GM18951 (cell line): ENCODE measurements around the gene TACR3.
"Not testable (repeated sequence)": the region's sequence is repeated elsewhere in the genome, so short reads cannot be mapped to it uniquely, and the experiment has no call there.

Source experiments
- POLR2A ChIP-seq: IDR thresholded peaks from 4 replicates; pipeline ENCODE4 v1.6.1; 2011; ENCODE audit warnings: mild to moderate bottlenecking; ENCODE audit not compliant: insufficient read length, insufficient read depth; ENCODE audit errors: extremely low read depth
- in situ Hi-C: fragments of 300-500 bp; cut with MboI; formaldehyde crosslinking; loops from one replicate; pipeline ENCODE4 v1.12.0; 2022; ENCODE audit warnings: low sequenced_read_pairs, mixed read lengths, inconsistent platforms; ENCODE audit not compliant: unreplicated experiment

The TACR3 gene

DNA sequence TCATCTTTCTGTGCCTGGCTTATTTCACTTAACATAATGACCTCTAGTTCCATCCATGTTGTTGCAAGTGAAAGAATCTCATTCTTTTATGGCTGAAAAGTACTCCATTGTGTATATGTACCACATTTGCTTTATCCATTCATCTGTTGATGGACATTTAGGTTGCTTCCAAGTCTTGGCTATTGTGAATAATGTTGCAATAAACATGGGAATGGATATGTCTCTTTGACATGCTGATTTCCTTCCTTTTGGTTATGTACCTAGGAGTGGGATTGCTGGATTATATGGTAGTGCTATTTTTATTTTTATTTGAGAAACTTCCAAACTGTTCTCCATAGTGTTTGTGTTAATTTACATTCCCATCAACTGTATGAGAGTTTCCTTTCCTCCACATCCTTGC lies 71.2 kb downstream of the TACR3 start:
- in situ Hi-C loops = no loop called here
- no peak for TF ChIP-seq POLR2A

DNA sequence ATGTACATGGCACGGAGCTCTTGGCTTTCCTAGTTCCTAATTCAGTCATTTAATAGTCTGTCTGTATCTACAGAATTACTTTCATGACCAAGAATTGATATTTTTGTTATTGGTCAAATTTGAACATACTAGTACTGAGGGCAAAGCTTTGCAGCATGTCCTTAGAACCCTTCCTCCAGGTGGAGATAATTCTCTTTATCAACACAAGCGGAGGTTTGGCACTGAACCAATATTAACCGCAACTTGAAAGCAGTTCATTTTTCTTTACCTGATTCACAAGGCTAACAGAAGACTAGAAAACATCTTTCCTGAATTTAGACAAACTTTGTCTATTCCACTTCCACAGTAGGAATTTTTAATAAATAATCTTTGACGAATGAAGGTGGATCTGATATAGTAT lies 73.8 kb downstream of the TACR3 start:
- in situ Hi-C loops = no loop called here
- no peak for TF ChIP-seq POLR2A

GRCh38 chr4:103634236-103634635 lies 85.5 kb downstream of the TACR3 start:
- in situ Hi-C loops = no loop called here
- no peak for TF ChIP-seq POLR2A

GRCh38 chr4:103626296-103626695 lies 93.5 kb downstream of the TACR3 start:
- TF ChIP-seq POLR2A = no peak
- in situ Hi-C loops = no loop called here

GRCh38 chr4:103591841-103592240 lies 127.9 kb downstream of the TACR3 start:
- in situ Hi-C loops = no loop called here
- no peak for TF ChIP-seq POLR2A

DNA sequence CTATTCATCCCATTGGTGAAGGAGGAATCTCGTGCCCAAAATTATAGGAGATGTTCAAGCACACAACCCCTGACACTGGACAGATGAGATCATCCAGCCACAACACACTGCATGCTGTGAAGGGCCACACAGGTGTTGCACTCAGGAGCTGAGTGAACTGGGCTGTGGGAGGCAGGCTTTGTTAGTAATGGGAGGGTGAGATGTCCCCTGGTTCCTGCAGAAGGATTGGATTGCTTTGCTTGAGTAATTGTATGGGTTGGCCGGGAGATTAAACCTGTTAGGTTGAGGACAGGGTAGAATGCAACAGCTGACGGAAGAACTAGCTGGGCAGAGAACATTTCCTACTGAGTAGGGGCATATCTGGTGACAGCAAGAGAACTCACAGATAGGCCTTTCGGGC lies 152.2 kb downstream of the TACR3 start:
- no peak for TF ChIP-seq POLR2A
- in situ Hi-C loops = no loop called here

DNA sequence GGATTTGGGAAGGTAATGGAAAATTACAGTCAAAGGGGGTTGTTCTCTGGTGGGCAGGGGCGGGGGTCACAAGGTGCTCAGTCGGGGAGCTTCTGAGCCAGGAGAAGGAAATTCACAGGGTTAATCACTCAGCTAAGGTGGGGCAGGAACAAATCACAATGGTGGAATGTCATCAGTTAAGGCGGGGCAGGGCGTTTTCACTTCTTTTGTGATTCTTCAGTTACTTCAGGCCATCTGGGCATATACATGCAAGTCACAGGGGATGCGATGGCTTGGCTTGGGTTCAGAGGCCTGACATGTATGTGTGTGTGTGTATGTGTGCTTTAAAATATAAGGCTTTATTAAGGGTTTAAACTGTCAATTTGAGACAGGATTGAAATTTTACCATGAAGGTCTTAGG lies 160.6 kb downstream of the TACR3 start:
- in situ Hi-C loops = not testable (repeated sequence)
